HG03280 (cell line): ENCODE measurements around the gene IL18BP.

Source experiments
- ATAC-seq: cut with Tn5 transposase; IDR thresholded peaks from one replicate; pipeline ENCODE4 v1.9.1; 2021; ENCODE audit warnings: mild to moderate bottlenecking, moderate library complexity; ENCODE audit not compliant: unreplicated experiment

IL18BP gene

GRCh38 chr11:72040491-72041363 lies 42.0 kb downstream of the IL18BP start:
- no peak for ATAC-seq

GRCh38 chr11:72041364-72042063 lies 42.8 kb downstream of the IL18BP start:
- no peak for ATAC-seq

- ATAC-seq: no peak
These were observed 43.5 kb downstream of the IL18BP start for GRCh38 chr11:72042064-72042745.

GRCh38 chr11:72045849-72046248 lies 47.1 kb downstream of the IL18BP start:
- no peak for ATAC-seq

- ATAC-seq: no peak
These were observed 50.2 kb downstream of the IL18BP start for GRCh38 chr11:72048766-72049460.
